PC-9 (cell line): ENCODE results near the gene SLC39A12. TPM values are rescaled to one million over a fixed set of nuclear protein-coding genes. Genes with fewer than 3 reads are reported as not detected.

Experiments
- BruUV-seq: library from RNA; stranded (reverse); fragments of 400-500 nt; replicated peaks from 2 replicates; lab custom pipeline; 2021; lab: Mats Ljungman, UMichigan
- CTCF ChIA-PET: fragments of 300-600 bp; sonication (Branson Sonifier 250); formaldehyde crosslinking; loops from one replicate; lab custom pipeline; 2022; ENCODE audit warnings: antibody characterized with exemption; lab: Charles Lee
- POLR2A ChIA-PET: fragments of 300-600 bp; sonication (Branson Sonifier 250); formaldehyde crosslinking; loops from one replicate; lab custom pipeline; 2022; ENCODE audit warnings: antibody characterized with exemption; ENCODE audit not compliant: unreplicated experiment; lab: Charles Lee
- DNase-seq, 2 experiments: peaks; one replicate each; pipeline versions ENCODE4 v3.0.0 to v3.0.0-alpha.2; 2015 to 2022; ENCODE audit warnings: mixed read lengths in 1 of 2
- H2AFZ ChIP-seq: fragments of 200-600 bp; sonication (generic); 2 replicates; pipeline ENCODE4 v1.8.1; 2017; ENCODE audit warnings: antibody characterized with exemption
- H3F3A ChIP-seq: fragments of 200-600 bp; sonication (generic); 2 replicates; pipeline ENCODE4 v1.8.1; 2017; ENCODE audit warnings: antibody characterized with exemption, mild to moderate bottlenecking, low read depth; ENCODE audit not compliant: insufficient read depth
- H3K27ac ChIP-seq: fragments of 200-600 bp; sonication (generic); 2 replicates; pipeline ENCODE4 v1.6.1; 2016; ENCODE audit warnings: mixed run types
- H3K27me3 ChIP-seq: fragments of 200-600 bp; sonication (generic); 2 replicates; pipeline ENCODE4 v1.6.1; 2016; ENCODE audit warnings: low read depth, mixed run types; ENCODE audit not compliant: insufficient read depth
- H3K36me3 ChIP-seq: fragments of 200-600 bp; sonication (generic); 2 replicates; pipeline ENCODE4 v1.6.1; 2016; ENCODE audit warnings: low read depth, mixed run types
- H3K4me1 ChIP-seq: fragments of 200-600 bp; sonication (generic); replicated peaks from 2 replicates; pipeline ENCODE4 v1.6.1; 2016; ENCODE audit warnings: mixed run types; ENCODE audit not compliant: insufficient read depth
- H3K4me2 ChIP-seq: fragments of 200-600 bp; sonication (generic); 2 replicates; pipeline ENCODE4 v1.6.1; 2017; ENCODE audit warnings: mixed run types
- H3K4me3 ChIP-seq: fragments of 200-600 bp; sonication (generic); 2 replicates; pipeline ENCODE4 v1.6.1; 2016; ENCODE audit warnings: mixed run types
- H3K79me2 ChIP-seq: fragments of 200-600 bp; sonication (generic); 2 replicates; pipeline ENCODE4 v1.6.1; 2017; ENCODE audit warnings: low read depth, mixed run types
- H3K9me2 ChIP-seq: fragments of 200-600 bp; sonication (generic); 2 replicates; pipeline ENCODE4 v1.8.1; 2017; ENCODE audit warnings: mild to moderate bottlenecking; ENCODE audit not compliant: insufficient read depth
- H3K9me3 ChIP-seq: fragments of 200-600 bp; sonication (generic); 2 replicates; pipeline ENCODE4 v1.8.1; 2016; ENCODE audit warnings: low read depth; ENCODE audit not compliant: insufficient read depth
- H4K20me1 ChIP-seq: fragments of 200-600 bp; sonication (generic); 2 replicates; pipeline ENCODE4 v1.8.1; 2017; ENCODE audit not compliant: insufficient read depth
- EZH2 ChIP-seq: fragments of 200-600 bp; sonication (generic); IDR thresholded peaks from 2 replicates; pipeline ENCODE4 v1.8.0; 2017; ENCODE audit warnings: antibody characterized with exemption, low read depth
- intact Hi-C: fragments of 100-400 bp; cut with micrococcal nuclease; formaldehyde crosslinking; loops from one replicate; pipeline ENCODE4 v1.10.0; 2022; ENCODE audit not compliant: unreplicated experiment
- total RNA-seq: library from RNA; stranded (reverse); gene quantifications from 2 replicates; pipeline ENCODE4 v1.2.3, GENCODE V29; 2021
- TF ChIP-seq, protein P1 (sequence below): fragments of 200-600 bp; sonication (generic); conservative IDR thresholded peaks from 2 replicates; pipeline ENCODE4 v1.6.1; 2017; ENCODE audit warnings: mixed run types, antibody characterized with exemption, mild to moderate bottlenecking, moderate library complexity

The SLC39A12 gene
- total RNA-seq, 1 experiment from 2014 or later: not detected

DNA sequence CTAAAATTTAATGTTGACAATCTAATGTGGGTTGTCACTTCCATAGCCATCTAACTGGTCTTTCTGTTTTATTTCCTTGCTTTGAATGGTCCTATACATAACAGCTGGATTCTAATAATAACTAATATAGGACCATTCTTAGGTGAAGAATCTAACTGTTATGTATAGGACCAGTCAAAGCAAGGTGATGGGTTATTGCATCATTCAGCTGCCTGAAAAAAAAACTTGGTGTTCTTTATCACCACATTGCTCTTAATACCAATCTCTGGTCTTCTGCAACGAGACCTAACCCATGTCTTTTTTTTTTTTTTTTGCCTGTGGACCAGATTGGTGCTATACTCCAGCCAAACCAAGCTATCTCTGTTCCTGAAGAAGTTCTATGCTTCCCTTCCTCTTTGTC is 45.7 kb upstream of the SLC39A12 start:
- no TSS peak for BruUV-seq
- no peak overlapping the region for H3K4me3 ChIP-seq
- H3K36me3 ChIP-seq: no peaks in the 10 kb centered on the region
- no peak overlapping the region for H3K4me2 ChIP-seq
- H3K79me2 ChIP-seq: no peaks in the 10 kb centered on the region
- no peaks in the 10 kb centered on the region for H3K9me3 ChIP-seq
- no peaks in the 10 kb centered on the region for H3F3A ChIP-seq
- no peaks in the 10 kb centered on the region for H3K4me1 ChIP-seq
- DNase-seq: no peak
- no peaks in the 10 kb centered on the region for H3K9me2 ChIP-seq
- ChIA-PET CTCF (no interaction called here), POLR2A (no interaction called here)
- H3K27ac ChIP-seq: no peak overlapping the region
- no peaks in the 10 kb centered on the region for H4K20me1 ChIP-seq
- TF ChIP-seq EZH2: no peak
- TF ChIP-seq, protein P1, sequence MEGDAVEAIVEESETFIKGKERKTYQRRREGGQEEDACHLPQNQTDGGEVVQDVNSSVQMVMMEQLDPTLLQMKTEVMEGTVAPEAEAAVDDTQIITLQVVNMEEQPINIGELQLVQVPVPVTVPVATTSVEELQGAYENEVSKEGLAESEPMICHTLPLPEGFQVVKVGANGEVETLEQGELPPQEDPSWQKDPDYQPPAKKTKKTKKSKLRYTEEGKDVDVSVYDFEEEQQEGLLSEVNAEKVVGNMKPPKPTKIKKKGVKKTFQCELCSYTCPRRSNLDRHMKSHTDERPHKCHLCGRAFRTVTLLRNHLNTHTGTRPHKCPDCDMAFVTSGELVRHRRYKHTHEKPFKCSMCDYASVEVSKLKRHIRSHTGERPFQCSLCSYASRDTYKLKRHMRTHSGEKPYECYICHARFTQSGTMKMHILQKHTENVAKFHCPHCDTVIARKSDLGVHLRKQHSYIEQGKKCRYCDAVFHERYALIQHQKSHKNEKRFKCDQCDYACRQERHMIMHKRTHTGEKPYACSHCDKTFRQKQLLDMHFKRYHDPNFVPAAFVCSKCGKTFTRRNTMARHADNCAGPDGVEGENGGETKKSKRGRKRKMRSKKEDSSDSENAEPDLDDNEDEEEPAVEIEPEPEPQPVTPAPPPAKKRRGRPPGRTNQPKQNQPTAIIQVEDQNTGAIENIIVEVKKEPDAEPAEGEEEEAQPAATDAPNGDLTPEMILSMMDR: no peak
- intact Hi-C loops: no loop called here
- no peaks in the 10 kb centered on the region for H3K27me3 ChIP-seq
- H2AFZ ChIP-seq: no peak overlapping the region

DNA sequence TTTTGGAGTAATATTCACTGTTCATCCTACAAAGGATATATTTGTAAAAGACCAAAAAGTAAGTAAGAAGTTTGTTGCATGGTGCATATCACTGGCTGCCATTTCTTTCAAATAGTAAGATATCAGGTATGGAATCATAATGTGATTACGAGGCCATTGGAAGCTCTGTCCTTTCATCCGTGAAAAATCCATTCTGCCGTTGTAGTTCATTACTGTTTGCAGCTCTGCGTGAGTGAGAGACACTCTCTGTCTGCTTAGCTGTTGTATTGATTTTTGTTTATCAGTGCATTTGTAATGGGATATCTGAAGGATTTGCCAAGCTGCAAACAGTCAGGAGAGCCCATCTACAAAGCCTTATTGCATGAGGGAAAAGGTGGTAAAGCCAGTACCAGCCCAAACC is 44.1 kb upstream of the SLC39A12 start:
- Histone ChIP-seq H3F3A (no peaks in the 10 kb centered on the region), H4K20me1 (no peaks in the 10 kb centered on the region), H3K9me3 (no peaks in the 10 kb centered on the region), H3K79me2 (no peaks in the 10 kb centered on the region), H3K4me3 (no peak overlapping the region), H3K9me2 (no peaks in the 10 kb centered on the region), H3K27ac (no peak overlapping the region), H3K36me3 (no peaks in the 10 kb centered on the region), H3K27me3 (no peaks in the 10 kb centered on the region), H3K4me2 (no peak overlapping the region), H2AFZ (no peak overlapping the region), H3K4me1 (no peaks in the 10 kb centered on the region)
- no TSS peak for BruUV-seq
- no peak for TF ChIP-seq EZH2
- TF ChIP-seq, protein P1: no peak
- intact Hi-C loops: no loop called here
- DNase-seq: no peak
- ChIA-PET CTCF (no interaction called here), POLR2A (no interaction called here)

DNA sequence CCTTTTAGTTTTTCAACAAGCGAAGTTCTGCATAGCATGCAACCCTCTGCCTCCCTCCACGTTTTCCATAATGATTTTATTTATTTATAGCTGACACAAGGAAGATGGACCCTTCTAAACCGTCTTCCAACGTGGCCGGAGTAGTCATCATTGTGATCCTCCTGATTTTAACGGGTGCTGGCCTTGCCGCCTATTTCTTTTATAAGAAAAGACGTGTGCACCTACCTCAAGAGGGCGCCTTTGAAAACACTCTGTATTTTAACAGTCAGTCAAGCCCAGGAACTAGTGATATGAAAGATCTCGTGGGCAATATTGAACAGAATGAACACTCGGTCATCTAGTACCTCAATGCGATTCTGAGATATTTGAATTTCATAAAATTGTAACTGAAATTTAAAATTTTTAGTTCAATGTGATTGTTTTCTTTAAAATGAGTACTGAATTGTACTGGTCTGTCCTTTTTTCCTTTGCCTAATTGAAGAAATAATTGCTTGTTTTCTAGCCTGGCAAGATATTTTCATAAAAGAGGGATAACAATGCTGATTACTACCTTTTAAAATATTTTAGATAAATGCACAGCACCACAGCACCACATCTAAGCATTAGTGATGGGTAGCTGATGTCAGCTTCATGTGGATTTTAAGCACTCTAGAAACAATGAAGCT is 41.5 kb upstream of the SLC39A12 start:
- H3K36me3 ChIP-seq: no peaks in the 10 kb centered on the region
- TF ChIP-seq, protein P1: peak; percentile 59
- TF ChIP-seq EZH2: no peak
- H3K27me3 ChIP-seq: no peaks in the 10 kb centered on the region
- H3K9me3 ChIP-seq: no peaks in the 10 kb centered on the region
- no peak overlapping the region for H2AFZ ChIP-seq
- BruUV-seq: no TSS peak
- peak in 1 of 2 experiments; percentile 23 for DNase-seq
- no peak overlapping the region for H3K4me3 ChIP-seq
- intact Hi-C loops: loop anchor here (1.0 to 5.0 kb wide), 2 partner anchors 194 to 307 kb away; no protein-coding TSS in a partner anchor
- H3K27ac ChIP-seq: no peak overlapping the region
- H4K20me1 ChIP-seq: no peaks in the 10 kb centered on the region
- no peaks in the 10 kb centered on the region for H3K9me2 ChIP-seq
- ChIA-PET POLR2A (no interaction called here), CTCF (no interaction called here)
- no peaks in the 10 kb centered on the region for H3F3A ChIP-seq
- H3K4me2 ChIP-seq: no peak overlapping the region
- H3K4me1 ChIP-seq: no peaks in the 10 kb centered on the region
- H3K79me2 ChIP-seq: no peaks in the 10 kb centered on the region
